ENCODE data around the gene SPSB4.

The SPSB4 gene

DNA sequence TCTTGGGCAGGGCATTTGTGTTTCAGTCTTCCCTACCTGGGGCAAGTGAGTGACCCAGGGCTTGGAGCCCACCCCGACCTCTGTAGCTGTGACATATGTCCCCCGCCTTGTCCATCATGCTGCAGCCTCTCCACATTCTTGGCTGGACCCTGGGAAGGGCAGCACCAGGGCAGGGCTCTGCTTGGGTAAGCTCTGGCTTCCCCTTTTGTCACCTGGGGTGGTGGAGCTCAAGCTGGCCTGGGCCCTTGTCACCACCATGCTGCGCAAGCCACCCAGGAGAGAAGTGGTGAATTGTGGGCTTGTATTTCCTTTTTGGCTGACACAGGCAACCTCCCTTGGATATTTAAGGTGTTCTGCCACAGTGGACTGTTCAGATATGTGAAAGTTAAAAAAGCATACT is 29.3 kb downstream of the SPSB4 start:
- in situ Hi-C loops (cut with MboI; ENCODE audit: low pct_unique_long_range_greater_than_20kb, low sequenced_read_pairs, unreplicated experiment), result no loop called here
- TF ChIP-seq, protein P1, sequence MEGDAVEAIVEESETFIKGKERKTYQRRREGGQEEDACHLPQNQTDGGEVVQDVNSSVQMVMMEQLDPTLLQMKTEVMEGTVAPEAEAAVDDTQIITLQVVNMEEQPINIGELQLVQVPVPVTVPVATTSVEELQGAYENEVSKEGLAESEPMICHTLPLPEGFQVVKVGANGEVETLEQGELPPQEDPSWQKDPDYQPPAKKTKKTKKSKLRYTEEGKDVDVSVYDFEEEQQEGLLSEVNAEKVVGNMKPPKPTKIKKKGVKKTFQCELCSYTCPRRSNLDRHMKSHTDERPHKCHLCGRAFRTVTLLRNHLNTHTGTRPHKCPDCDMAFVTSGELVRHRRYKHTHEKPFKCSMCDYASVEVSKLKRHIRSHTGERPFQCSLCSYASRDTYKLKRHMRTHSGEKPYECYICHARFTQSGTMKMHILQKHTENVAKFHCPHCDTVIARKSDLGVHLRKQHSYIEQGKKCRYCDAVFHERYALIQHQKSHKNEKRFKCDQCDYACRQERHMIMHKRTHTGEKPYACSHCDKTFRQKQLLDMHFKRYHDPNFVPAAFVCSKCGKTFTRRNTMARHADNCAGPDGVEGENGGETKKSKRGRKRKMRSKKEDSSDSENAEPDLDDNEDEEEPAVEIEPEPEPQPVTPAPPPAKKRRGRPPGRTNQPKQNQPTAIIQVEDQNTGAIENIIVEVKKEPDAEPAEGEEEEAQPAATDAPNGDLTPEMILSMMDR (IDR thresholded peaks at IDR 0.05; ENCODE audit: extremely low read depth, insufficient read depth, missing control alignments), result no peak
- DNase-seq (ENCODE audit: low spot score), result no peak

DNA sequence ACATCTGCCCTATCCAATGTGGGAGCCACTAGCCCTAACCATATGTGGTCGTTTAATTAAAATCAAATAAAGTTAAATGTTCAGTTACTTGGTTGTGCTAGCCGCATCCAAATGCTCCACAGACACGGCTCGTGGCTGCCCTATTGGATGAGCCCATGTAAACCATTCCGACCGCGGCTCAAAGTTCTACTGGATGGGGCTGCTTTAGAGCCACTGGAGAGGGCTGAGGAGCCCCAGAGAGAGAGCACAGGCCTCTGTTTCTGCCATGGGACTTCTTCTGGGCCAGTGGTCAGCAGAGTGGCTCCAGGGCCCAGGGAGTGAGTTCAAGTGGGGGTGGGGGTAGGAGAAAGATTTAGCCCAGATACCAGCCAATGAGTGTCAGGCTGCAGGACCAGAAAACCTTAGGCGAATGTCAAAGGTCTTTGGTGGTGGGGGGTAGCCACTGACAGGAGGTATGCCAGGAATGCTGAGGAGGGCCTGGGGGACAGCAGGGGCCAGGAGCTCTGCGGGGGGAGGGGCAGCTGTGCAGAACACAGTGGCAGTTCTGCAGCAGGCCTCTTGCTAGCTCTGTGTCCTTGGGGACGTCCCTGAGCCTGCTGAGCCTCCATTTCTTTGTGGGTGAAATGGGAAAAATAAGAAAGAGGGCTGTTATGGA is 30.1 kb downstream of the SPSB4 start:
- no peak for DNase-seq (ENCODE audit: low spot score)
- in situ Hi-C loops (cut with MboI; ENCODE audit: low pct_unique_long_range_greater_than_20kb, low sequenced_read_pairs, unreplicated experiment), result no loop called here
- TF ChIP-seq, protein P1 (IDR thresholded peaks at IDR 0.05; ENCODE audit: extremely low read depth, insufficient read depth, missing control alignments), result no peak

DNA sequence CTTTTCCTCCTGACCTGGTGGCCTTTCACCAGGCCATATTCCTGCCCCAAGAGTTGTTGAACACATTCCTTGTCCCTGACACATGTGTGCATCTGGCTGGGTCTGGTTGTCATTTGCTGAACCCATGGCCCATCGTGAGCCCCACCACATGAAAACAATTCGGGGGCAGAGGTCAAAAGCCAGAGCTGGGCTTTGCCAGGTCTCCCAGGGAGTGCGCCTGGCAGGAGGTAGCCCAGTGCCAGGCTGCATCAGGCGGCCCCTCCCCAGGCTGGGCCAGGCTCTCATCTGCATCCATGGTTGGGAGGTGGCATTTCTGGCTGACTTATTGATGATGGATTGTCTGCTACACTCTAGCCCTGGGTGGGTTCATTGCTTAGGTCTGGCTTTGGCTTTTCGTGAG is 30.9 kb downstream of the SPSB4 start:
- in situ Hi-C loops (cut with MboI; ENCODE audit: low pct_unique_long_range_greater_than_20kb, low sequenced_read_pairs, unreplicated experiment), result no loop called here
- TF ChIP-seq, protein P1 (IDR thresholded peaks at IDR 0.05; ENCODE audit: extremely low read depth, insufficient read depth, missing control alignments), result no peak
- no peak for DNase-seq (ENCODE audit: low spot score)

DNA sequence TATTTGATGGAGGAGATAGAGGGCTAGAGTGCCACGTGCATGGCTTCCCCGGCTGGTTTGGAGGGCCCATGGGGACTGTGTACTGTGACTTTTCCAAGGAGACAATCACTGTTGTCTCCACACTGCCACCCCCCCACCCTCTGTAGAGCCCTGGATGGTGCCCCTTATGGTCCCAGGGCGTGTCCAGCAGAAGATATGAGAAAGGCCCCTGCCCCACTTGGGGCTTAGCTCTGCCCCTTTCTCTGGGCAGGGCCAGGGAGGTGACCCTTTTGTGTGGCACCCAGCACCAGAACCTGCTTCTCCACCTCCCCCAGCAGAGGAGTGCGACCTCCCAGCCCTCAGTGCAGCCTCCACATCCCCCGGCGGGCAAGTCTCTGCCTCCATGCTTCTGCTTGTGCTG is 32.1 kb downstream of the SPSB4 start:
- TF ChIP-seq, protein P1 (IDR thresholded peaks at IDR 0.05; ENCODE audit: extremely low read depth, insufficient read depth, missing control alignments), result no peak
- in situ Hi-C loops (cut with MboI; ENCODE audit: low pct_unique_long_range_greater_than_20kb, low sequenced_read_pairs, unreplicated experiment), result no loop called here

DNA sequence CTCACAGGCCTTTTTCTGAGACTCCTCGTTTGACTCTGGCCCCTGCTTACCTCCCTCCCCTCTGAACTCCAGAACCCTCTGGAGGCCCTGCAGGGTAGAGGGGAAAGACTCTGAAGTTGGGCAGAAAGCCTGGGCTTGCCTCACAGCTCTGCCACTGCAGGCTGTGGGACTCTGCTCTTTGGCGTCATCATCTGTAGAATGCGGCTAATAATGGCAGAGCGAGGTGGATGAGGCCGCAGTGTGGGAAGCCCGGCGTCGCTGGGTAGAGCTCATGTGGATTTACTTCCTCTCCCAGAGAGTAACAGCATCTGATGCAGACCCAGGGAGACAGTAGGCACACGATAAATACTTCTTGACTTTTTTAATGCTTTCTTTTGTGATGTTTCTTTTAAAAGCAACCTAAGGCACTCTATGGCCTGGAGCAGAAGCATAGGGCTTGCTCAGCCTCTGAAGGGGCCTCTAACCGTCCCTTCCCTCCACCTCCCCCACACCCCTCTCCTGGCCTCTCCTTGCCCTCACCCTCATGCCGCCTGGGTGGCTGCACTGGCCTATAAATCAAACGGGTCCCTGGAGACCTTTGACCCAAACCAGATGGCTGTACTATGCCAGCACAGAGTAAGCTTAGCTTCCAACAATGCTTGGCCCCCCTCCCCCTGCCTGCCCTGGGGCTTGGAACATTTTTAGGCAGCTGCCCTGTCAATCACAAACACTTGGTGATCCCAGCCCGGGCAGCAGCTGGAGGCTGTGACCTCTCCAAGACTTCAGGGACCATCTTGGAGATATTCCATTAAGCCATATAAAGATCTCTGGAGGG is 32.9 kb downstream of the SPSB4 start:
- in situ Hi-C loops (cut with MboI; ENCODE audit: low pct_unique_long_range_greater_than_20kb, low sequenced_read_pairs, unreplicated experiment), result no loop called here
- DNase-seq (ENCODE audit: low spot score), result no peak
- TF ChIP-seq, protein P1 (IDR thresholded peaks at IDR 0.05; ENCODE audit: extremely low read depth, insufficient read depth, missing control alignments), result no peak

More for the DNA sequence above, 32.1 kb downstream of the SPSB4 start:
- DNase-seq (ENCODE audit: low spot score), result no peak

DNA sequence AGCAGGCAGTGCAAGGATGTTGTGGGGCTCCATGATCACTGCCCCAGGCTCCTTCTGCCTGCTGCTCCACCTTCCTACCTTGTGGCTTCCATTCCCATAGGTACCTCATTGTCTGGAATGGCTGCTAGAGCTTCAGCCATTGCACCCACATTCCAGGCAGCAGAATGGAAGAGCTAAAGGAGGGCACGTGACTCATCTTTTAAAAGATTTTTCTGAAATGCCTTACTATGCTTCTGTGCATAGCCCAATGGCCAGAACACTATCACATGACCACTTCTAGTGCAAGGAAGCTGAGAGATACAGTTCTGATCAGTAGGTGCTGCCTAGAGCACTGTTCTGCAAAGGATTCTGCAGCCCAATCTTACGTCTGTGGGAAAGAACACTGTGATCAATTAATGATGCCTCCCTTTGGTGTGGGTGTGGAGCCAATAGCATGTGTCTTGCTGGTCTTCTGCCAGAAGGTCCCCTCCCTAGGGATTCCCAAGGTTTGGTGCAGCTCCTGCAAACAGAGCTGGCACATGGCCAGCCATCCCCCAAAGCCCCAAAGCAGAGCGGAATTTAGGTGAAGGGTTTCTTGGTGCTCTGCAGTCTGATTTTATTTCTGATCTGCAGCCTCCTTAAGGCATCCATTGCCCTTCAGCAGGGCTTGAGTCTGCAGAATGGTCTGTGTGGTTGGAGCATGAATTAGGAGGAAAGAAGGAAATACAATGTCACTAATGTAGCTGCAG is 34.4 kb downstream of the SPSB4 start:
- in situ Hi-C loops (cut with MboI; ENCODE audit: low pct_unique_long_range_greater_than_20kb, low sequenced_read_pairs, unreplicated experiment), result no loop called here
- TF ChIP-seq, protein P1 (IDR thresholded peaks at IDR 0.05; ENCODE audit: extremely low read depth, insufficient read depth, missing control alignments), result no peak
- DNase-seq (ENCODE audit: low spot score), result no peak
